ENCODE data around the gene R3HCC1L. TPM values are rescaled to one million over a fixed set of nuclear protein-coding genes. Genes with fewer than 3 reads are reported as not detected.

R3HCC1L gene
- total and polyA plus RNA-seq, 10 of the 15 experiments (the other 5 are each of a cell fraction or from before 2014, with no cell fraction given), result 11.3 to 20.3 (median 15.3) TPM

GRCh38 chr10:98272656-98273055 is 138.2 kb downstream of the R3HCC1L start:
- in situ Hi-C loops (cut with MboI), result no loop called here
- peaks cover 3% of the 10 kb centered on the region; the same call in 1 of the 2 replicates for H4K20me1 ChIP-seq (ENCODE audit: control insufficient read depth, insufficient read depth)
- no peak for TF ChIP-seq CTCF (IDR thresholded peaks at IDR 0.05 in 2 of 3, conservative IDR thresholded peaks at IDR 0.05 in 1 of 3; ENCODE audit: control insufficient read depth in 2 of 3, extremely low read depth in 1 of 3, insufficient read depth in 1 of 3, low read depth in 3 of 3, low read length in 3 of 3)
- TF ChIP-seq EP300 (IDR thresholded peaks at IDR 0.05; ENCODE audit: borderline replicate concordance in 1 of 2, control insufficient read depth in 1 of 2, low read depth in 2 of 2, low read length in 2 of 2), result no peak
- TF ChIP-seq MYC (IDR thresholded peaks at IDR 0.05; ENCODE audit: insufficient read depth, insufficient read length, insufficient replicate concordance, low read length, severe bottlenecking), result no peak
- no peak for TF ChIP-seq SUPT20H (IDR thresholded peaks at IDR 0.05; ENCODE audit: borderline replicate concordance, control insufficient read depth, low read depth, low read length)
- no peak for TF ChIP-seq PKNOX1 (IDR thresholded peaks at IDR 0.05)
- no peak for TF ChIP-seq FOXK2 (IDR thresholded peaks at IDR 0.05)
- no peak for TF ChIP-seq PRDM15 (CRISPR knock-in tag; IDR thresholded peaks at IDR 0.05)
- no peak for TF ChIP-seq NFYA (IDR thresholded peaks at IDR 0.05; ENCODE audit: borderline replicate concordance, low read depth, low read length)
- TF ChIP-seq NFYB (IDR thresholded peaks at IDR 0.05; ENCODE audit: insufficient read depth, low read depth, low read length), result no peak
- TF ChIP-seq STAT1 (conservative IDR thresholded peaks at IDR 0.05), result no peak
- TF ChIP-seq ESRRA (IDR thresholded peaks at IDR 0.05; ENCODE audit: low read length), result no peak
- TF ChIP-seq ZBED1 (IDR thresholded peaks at IDR 0.05; ENCODE audit: borderline replicate concordance), result no peak

More at GRCh38 chr10:98272656-98273055, 138.2 kb downstream of the R3HCC1L start:
- ChIA-PET SMC1A (ENCODE audit: uncharacterized antibody, unreplicated experiment) (no interaction called here), RAD21 (ENCODE audit: unreplicated experiment) (no interaction called here), POLR2A (no interaction called here), CTCF (no interaction called here)
- DNase-seq (ENCODE audit: low read depth, low spot score) (no peak), FAIRE-seq (no peak), ATAC-seq (no peak)
- H3K9me3 ChIP-seq (replicated peaks; ENCODE audit: control insufficient read depth, insufficient read depth, low read length), result no peaks in the 10 kb centered on the region
- 56% methylated on average over 9 of the region's 10 CpGs for WGBS (ENCODE audit: insufficient coverage, insufficient replicate concordance, low lambda C conversion rate, missing lambda C conversion rate)
- BruUV-seq (replicated peaks), result no TSS peak
- H3K79me2 ChIP-seq (ENCODE audit: control insufficient read depth, insufficient read depth, low read length), result no peaks in the 10 kb centered on the region
- H3K4me2 ChIP-seq (ENCODE audit: control insufficient read depth, insufficient read depth), result no peak overlapping the region
- no peak overlapping the region for H3K27ac ChIP-seq (ENCODE audit: control insufficient read depth, insufficient read depth)
- peaks cover 7 to 8% of the 10 kb centered on the region in 2 experiments for H3K27me3 ChIP-seq (replicated peaks in 1 of 2; ENCODE audit: control insufficient read depth in 2 of 2, insufficient read depth in 2 of 2, low read length in 1 of 2)
- intact Hi-C loops (cut with micrococcal nuclease; ENCODE audit: unreplicated experiment), result no loop called here
- H3K4me1 ChIP-seq (ENCODE audit: control insufficient read depth, insufficient read depth, low read length), result no peaks in the 10 kb centered on the region
- H3K4me3 ChIP-seq, result no peak overlapping the region
- no peaks in the 10 kb centered on the region for H3K36me3 ChIP-seq (ENCODE audit: control insufficient read depth in 2 of 2, insufficient read depth in 2 of 2, low read length in 1 of 2)
- no peak overlapping the region for H3K9ac ChIP-seq (ENCODE audit: control insufficient read depth, insufficient read depth, low read length)
- no peak overlapping the region for H2AFZ ChIP-seq (ENCODE audit: control insufficient read depth, low read depth, low read length)
